Measurements from ENCODE around the gene PRR23C.
"Not testable (repeated sequence)": the region's sequence is repeated elsewhere in the genome, so short reads cannot be mapped to it uniquely, and the experiment has no call there.

The PRR23C gene

DNA sequence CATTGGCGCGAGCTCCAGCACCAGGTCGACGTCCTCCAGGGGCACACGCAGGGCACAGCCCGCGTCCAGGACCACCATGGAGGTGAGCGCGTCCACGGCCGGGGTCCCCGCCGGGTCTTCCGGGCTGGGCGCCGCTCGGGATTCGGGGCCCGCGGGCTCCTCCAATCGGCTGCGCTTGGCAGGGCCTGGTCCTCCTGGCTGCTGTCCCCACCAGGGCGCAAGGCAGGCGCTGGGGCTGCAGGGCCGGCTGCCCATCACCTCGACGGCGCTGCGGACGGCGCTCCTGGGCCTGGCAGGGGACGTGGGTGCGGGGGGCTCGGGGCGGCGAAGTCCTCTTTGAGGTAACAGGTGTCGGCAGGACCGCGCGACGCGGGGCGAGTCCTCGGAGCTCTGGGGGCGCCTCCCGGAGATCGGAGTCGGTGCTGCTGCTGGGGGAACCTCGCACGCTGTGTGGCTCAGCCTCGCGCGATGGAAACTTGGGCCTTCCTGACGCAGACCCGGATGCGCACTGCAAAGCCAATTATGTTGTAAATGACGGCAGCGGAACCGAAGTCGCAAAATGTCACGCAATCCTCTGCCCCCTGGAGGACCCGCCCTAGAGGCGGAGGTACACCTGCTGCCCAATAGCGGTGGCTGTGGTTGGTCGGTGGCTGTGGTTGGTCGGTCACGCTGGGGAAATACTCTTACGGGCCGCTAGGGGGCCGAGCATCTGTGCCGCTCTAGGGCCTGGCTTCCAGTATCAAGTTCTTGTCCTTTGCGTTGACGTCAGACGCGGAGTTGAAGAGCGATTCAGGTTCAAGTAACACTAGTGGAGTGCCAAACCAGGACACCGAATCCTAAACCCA is at the start of gene PRR23C:
Gene PRR23C (minus strand): TSS at position 527 of the 845 bp plus-strand sequence. CDS start 272 bp downstream, at position 255.
- DNase-seq = no peak

DNA sequence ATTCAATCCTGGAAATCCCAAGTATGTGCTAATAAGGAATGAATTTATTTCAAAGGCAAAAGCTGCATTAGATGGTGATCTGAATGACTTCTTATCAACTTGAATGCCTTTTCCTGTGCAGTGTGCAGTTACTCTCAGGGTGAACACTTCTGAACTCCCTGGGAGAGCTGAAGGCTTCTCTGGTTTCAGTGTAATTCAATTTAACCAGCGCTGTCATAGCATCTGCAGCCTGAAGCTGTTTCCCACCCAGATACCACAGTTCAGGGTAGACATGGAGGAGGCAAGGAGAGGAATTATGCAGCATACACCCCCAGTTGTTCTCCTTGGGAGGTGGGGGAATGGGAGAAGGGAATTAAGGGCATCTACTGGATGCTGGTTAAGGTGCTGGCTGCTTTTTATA is 49.1 kb upstream of the PRR23C start:
- no peak for DNase-seq

DNA sequence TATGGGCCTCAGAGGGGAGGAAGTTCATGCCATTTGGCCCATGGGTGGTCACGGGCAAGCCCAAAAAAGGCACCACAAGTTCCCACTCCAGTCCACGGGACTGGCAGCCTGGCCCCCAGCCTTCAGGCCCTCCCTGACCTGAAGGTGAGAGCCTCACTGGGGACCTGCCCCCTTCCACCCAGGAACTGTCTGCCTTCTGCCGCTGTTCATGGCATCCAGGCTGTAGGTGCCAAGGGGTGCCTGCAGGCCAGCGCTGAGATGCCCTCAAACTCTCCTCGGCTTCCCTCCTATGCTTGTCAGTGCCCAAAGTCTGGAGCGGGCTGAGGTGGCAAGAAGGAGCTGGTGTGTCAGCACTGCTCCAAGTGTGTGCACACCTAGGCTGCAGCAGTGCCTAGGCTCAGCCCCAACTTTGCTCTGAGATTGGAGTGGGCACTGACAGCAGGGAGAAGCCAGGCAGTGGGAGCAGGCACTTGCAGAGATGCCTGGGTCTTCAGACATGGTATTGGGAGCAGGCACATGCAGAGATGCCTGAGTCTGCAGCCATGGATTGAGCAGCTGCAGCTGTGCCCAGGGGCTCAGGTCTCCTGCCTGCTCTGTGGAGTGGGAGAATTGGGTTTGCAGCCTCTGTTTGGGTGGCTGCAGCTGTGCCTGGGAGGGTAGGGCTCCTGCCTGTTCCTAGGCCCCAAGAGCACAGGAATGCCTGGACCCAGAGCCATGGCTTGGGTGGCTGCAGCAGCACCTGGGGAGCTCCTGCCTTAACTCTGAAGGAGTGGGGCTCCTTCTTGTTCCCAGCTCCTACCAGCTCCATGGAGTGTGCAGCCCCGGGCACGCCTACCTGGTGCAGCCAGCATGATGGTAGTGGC is 44.0 kb upstream of the PRR23C start:
- DNase-seq = no peak

DNA sequence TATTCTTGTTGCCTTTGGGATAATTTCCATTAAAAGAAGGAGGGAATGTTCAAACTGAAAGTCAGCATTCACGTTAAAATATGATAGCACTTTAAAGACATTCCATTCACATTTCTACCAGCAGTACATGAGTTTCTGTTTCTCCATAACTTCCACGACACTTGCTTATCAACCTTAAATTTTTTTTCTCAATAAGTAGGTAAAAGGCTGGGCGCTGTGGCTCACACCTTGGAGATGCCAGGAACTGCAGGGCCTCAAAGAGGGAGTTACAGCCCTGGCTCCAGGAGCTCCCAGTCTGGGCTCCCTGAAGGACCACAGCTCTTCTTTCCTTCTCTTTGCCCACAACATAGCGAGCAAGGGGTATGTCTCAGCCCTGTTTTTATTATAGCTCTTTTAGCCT is 42.9 kb upstream of the PRR23C start:
- no peak for DNase-seq

DNA sequence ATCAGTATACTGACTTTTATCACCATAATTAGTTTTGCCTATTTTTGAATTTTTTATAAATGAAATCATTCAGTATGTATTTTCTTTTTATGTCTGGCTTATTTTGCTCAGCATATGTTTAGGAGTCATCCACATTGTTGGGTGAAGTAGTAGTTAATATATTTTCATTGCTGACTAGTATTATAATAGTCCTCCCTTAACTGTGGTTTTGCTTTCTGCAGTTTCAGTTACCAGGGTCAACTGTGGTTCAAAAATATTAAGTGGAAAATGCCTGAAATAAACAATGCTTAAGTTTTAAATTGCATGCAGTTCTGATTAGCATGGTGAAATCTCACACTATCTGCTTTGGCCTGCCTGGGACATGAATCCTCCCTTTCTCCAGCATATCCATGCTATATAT is 39.5 kb upstream of the PRR23C start:
- no peak for DNase-seq

DNA sequence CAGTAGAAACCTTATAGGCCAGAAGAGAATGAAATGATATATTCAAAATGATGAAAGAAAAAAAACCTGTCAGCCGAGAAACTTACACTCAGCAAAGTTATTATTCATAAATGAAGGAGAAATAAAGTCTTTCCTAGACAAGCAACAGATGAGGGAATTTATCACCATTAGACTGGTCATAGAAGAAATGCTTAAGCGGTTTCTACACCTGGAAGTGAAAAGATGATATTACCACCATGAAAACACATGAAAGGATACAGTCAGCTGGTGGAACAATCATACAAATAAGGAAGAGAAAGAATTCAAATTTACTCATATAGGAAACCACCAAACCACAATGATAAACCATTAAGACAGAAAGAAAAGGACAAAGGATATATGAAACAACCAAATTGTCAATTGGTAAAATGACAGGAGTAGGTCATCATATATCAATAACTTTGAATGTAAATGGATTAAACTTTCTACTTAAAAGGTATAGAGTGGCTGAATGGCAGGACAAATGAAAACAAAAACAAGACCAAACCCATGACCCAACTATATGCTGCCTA is 29.9 kb upstream of the PRR23C start:
- no peak for DNase-seq

DNA sequence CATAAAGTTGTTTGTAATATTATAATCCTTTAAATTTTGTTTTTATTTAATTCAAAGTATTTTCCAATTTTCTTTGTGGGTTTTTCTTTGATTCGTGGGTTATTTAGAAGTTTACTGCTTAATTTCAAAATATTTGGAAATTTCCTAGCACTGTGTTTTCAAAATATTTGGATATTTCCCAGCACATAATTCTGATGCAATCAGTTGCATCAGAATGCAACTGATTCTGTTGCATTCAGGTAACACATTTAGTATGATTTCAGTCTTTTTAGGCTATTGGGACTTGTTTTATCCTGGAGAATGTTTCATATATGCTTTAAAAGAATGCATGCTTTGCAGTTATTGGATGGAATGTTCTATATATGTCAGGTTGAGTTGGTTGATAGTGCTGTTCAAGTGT is 18.2 kb upstream of the PRR23C start:
- DNase-seq = no peak

DNA sequence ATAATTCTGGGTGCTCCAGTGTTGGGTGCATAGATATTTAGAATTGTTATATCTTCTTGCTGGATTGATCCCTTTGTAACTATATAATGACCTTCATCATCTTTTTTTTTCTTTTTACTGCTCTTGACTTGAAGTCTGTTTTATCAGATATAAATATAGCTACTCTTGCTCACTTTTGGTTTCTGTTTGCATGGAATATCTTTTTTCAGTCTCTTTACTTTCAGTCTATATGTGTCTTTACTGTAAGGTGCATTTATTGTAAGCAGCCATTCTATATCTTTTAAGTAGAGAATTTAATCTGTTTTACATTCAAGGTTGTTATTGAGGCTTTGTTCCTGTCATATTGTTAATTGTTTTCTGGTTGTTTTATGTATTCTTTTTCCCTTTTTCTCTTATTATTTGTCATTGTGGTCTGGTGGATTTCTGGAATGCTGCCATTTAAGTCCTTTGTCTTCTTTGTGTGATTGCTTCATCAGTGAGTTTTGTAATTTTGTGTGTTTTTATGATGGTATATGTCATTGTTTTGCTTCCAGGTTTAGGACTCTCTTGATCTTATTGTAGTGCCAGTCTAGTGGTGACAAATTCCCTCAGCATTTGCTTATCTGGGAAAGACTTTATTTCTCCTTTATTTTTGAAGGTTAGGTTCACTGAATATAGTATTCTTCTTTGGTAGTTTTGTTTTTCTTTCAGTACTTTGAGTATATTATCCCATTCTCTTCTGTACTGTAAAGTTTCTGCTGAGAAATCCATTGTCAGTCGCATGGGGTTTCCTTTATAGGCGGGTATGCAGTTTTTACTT is 8.3 kb upstream of the PRR23C start:
- no peak for DNase-seq

DNA sequence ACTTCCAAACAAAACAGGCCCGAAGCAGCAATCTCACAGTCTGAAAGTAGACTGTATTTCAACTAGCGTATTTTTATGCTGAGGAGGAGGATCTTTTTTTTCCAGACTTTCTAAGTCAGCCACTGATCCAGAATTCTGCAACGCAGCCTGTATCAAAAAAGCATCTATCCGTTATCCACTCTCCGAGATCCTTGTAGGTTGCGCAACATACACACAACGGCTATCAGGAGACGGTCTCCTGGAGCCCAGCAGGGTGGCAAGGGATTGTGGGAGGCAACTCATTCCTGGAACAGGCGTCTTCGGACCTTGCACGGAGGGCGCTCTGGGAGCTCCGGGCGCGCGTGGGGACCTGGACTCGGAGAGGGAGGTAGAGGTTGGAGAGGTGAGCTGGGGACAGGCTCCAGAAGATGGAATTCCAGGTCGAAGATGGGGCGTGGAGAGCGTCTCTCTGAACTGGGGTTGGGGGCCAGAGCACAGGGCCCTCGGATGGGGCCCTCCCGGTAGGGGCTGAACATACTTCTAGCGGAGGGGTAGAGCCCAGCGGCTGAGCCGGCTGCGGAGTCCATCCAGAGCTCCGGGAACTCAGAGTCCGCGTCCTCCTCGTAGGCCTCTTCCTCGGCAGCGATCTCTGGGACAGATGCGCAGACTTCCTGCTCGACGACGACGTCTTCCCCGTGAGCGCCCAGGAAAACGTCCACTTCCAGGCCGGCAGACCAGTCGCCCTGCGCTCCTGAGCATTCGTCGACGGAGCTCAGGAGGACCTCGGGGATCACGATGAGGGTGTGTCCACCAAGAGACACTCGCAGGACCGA is 932 bp downstream of the PRR23C start:
- DNase-seq = no peak

DNA sequence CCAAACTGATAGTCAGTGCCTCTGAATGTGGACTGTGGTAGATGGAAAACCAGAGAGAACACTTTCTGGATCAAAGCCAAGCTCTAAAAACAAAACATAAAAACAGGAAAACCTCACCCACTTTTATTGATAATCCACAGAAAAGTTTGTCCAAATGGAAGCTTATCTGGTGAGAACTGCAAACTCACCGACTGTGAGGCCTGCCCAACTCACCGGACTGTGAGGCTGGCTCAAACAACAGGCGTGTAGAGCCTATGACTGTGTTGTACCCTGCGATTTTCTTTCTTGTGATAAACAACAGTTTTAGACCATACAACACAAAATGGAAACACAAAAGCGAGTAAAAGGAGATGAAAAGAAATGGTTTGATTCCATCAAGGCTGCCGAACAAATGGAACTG is 7.2 kb downstream of the PRR23C start:
- no peak for DNase-seq

DNA sequence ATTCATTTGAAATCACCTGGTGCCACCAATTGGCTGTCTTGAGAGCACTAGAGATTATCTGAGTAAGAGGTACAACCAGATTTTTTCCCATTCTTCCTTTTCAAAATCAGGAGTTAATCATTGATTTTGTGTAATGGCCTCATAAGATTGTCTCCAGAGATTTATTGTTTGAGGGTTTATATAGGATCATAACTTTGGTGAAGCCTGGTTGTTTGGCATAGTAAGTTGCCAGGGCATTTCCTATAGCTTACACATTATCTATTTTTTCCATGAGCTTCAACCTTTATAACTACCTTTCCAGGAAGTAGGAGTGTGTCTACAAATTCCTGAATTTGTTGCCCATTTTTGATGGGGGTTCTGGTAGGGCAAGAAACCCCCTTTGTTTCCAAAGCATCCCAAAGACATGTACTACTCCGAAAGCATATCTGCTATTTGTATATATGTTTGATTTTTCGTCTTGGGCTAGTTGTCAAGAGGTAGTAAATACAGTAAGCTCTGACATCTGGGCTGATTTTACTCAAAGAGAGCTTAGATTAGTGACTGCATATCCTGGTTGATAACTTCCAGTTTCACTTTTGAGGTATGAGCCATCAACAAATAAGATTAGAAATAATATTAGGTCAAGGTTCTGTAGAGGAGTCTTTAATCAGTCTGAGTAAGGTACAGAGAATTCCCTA is 12.2 kb downstream of the PRR23C start:
- DNase-seq = no peak

DNA sequence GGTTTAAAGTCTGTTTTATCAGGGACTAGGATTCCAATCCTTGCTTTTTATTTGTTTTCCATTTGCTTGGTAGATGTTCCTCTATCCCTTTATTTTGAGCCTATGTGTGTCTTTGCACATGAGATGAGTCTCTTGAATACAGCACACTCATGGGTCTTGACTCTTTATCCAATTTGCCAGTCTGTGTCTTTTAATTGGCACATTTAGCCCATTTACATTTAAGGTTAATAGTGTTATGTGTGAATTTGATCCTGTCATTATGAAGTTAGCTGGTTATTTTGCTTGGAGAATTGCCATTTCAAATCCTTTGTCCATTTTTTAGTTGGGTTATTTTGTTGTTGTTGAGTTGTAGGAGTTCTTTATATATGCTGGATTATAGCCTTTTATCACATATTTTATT is 14.1 kb downstream of the PRR23C start:
- DNase-seq = not testable (repeated sequence)

DNA sequence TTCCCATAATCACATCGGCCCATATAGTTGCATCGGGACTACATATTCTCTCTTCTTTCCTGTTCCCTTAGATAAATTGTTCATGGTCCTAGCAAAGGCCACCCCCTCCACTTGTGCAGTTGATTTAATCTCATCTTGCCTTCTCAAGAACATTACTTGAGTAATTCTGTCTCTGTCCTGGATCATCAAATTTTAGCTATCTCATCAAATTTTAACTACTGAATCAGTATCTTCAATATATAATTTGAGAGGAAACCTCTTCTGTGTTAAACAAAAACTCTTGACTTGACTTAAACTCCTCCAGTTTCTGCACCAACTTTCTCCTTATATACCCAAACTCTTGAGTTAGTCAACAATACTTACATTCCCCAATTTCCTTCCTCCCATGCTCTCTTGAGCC is 19.7 kb downstream of the PRR23C start:
- DNase-seq = no peak

DNA sequence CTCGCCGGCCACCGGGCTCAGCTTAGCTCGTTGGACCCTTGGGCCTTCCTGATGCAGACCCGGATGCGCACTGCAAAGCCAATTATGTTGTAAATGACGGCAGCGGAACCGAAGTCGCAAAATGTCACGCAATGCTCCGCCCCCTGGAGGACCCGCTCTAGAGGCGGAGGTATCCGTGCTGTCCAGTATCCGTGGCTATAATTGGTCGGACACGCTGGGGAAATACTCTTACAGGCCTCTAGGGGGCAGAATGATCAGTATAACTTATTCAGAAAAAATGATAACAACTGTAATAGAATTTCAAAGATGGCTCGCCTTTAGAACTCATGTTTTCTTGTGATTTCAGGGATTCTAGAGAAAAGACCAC is 23.8 kb downstream of the PRR23C start, which contains the start of gene PRR23B:
Gene PRR23B (minus strand): TSS at position 59 of the 367 bp plus-strand sequence. CDS start 265 bp downstream, outside the sequence.
- DNase-seq = no peak

DNA sequence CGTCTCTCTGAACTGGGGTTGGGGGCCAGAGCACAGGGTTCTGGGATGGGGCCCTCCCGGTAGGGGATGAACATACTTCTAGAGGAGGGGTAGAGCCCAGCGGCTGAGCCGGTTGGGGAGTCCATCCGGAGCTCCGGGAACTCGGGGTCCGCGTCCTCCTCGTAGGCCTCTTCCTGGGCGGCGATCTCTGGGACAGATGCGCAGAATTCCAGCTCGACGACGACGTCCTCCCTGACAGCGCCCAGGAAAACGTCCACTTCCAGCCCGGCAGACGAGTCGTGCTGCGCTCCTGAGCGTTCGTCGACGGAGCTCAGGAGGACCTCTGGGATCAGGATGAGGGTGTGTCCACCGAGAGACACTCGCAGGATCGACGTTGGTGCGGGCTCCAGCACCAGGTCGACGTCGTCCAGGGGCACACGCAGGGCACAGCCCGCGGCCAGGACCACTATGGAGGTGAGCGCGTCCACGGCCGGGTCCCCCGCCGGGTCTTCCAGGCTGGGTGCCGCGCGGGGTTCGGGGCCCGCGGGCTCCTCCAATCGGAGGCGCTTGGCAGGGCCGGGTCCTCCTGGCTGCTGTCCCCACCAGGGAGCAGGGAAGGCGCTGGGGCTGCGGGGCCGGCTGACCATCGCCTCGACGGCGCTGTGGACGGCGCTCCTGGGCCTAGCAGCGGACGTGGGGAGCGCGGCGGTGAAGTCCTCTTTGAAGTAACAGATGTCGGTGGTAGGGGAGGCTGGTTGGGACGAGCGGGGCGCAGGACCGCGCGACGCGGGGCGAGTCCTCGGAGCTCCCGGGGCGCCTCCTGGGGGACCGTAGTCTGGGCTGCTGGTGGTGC is 24.4 kb downstream of the PRR23C start:
- no peak for DNase-seq

DNA sequence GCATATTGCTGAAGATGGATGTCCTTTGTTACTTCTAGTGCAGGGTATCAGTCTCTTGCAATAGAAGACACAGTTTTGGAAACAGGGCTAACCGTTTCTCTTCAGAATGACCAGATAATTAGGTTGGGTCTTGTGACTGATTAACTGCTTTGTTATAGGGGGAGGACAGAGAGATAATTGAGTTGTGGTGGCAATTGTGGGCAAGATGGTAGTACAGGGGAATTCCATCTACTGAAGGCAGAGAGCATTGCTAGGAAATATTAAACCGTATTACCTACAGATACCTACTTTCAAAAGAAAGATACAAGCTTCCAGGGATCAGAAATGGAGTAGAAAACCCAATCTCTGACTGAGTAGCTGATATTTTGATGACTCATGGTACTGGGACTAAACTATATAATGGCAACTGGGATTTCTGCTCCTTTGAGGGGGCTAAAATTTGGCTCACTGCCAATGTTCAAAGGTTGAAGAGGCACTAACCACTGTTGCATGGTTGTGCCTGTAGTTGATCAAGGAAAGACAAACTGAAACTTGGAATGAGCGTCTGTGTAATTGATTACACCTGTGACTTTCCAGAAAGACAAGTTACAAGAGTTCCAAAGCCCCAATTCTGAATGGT is 28.2 kb downstream of the PRR23C start:
- DNase-seq = no peak

DNA sequence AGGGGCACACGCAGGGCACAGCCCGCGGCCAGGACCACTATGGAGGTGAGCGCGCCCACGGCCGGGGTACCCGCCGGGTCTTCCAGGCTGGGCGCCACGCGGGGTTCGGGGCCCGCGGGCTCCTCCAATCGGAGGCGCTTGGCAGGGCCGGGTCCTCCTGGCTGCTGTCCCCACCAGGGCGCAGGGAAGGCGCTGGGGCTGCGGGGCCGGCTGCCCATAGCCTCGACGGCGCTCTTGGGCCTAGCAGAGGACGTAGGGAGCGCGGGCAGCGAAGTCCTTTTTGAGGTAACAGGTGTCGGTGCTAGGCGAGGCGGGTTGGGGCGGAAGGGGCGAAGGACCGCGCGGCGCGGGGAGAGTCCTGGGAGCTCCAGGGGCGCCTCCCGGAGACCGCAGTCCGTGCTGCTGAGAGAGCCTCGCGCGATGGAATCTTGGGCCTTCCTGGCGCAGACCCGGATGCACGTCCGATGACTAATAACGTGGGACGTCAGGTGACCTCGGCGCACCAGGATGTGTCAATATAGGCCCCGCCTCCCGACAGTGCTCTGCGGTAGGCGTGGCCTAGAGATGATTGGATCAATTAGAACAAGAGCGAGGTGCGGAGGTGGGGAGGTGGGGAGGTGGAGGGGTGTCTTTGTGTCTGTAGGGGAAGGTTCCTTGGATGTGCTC is 38.5 kb downstream of the PRR23C start, which contains the start of gene PRR23A:
Gene PRR23A (minus strand): TSS at position 218 of the 666 bp plus-strand sequence. CDS start 0 bp downstream, at position 218.
- no peak for DNase-seq

DNA sequence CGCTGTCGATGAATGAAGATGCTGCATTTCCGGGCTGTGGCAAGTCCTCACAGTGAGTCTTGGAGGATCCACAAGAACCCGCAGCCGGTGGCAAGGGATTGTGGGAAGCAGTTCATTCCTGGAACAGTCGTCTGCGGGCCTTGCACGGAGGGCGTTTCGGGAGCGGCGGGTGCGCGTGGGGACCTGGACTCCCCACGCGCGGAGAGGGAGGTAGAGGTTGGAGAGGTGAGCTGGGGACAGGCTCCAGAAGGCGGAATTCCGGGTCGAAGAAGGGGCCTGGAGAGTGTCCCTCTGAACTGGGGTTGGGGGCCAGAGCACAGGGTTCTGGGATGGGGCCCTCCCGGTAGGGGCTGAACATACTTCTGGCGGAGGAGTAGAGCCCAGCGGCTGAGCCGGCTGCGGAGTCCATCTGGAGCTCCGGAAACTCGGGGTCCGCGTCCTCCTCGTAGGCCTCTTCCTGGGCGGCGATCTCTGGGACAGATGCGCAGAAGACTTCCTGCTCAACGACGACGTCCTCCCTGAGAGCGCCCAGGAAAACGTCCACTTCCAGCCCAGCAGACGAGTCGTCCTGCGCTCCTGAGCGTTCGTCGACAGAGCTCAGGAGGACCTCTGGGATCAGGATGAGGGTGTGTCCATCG is 39.2 kb downstream of the PRR23C start:
- DNase-seq = no peak

DNA sequence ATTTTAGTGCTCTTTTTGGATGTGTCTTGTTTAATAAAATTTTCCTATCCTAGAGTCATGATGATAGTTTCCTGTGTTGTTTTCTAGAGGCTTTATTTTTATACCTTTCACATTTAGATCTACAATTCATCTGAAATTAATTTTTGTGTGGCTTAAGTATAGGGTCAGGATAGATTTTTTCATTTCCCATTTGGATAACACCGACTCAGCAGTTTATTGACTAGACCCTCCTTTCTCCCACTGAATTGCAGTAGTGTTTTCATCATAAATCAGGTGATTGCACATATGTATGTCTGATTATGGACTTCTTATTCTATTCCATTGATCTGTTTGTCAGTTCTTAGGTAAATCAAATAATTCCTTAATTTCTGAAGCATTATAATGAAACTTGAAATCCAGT is 49.0 kb downstream of the PRR23C start:
- no peak for DNase-seq
